Measurements from ENCODE around the gene FGF11. TPM values are rescaled to one million over a fixed set of nuclear protein-coding genes. Genes with fewer than 3 reads are reported as not detected.

FGF11 gene
- total and polyA plus RNA-seq, 4 donors, result 0.47 to 3.5 (median 0.66) TPM

GRCh38 chr17:7403977-7404736 lies 35.2 kb upstream of the FGF11 start, which contains the start of gene TMEM256:
TMEM256 (minus strand) TSS chr17:7404097; CDS start chr17:7404084, 13 bp downstream.
- Histone ChIP-seq H3K27me3 (ENCODE audit: control insufficient read depth in 3 of 3, insufficient read depth in 3 of 3, low read length in 2 of 3) (no peaks in the 10 kb centered on the region), H3K27ac (ENCODE audit: low read depth in 1 of 2, low read length in 1 of 2) (peak within 1 kb of the TSS; percentile 87 to 88), H3K9ac (ENCODE audit: insufficient read depth in 1 of 2, low read length in 2 of 2) (peak within 1 kb of the TSS in 1 of 2 donors; percentile 90), H3K9me3 (ENCODE audit: control insufficient read depth in 4 of 4, insufficient read depth in 3 of 4, low read length in 3 of 4) (no peaks in the 10 kb centered on the region), H3K4me1 (ENCODE audit: control insufficient read depth in 5 of 5, insufficient read depth in 5 of 5, low read length in 5 of 5) (peaks cover 0 to 13% (median 7%) of the 10 kb centered on the region in 5 donors), H3K4me3 (peak within 1 kb of the TSS; percentile 51), H3K36me3 (ENCODE audit: control insufficient read depth in 4 of 4, insufficient read depth in 4 of 4, low read length in 4 of 4) (peaks cover 0 to under 1% (median 0%) of the 10 kb centered on the region in 4 donors)
- ATAC-seq (ENCODE audit: insufficient read depth, low FRiP score) (peak; percentile 93), DNase-seq (peak; percentile 99 to 100 (median 100))
- WGBS, 2 donors, result 0 to 1% methylated on average over 45 to 49 of the region's 49 CpGs
- TF ChIP-seq CTCF (IDR thresholded peaks at IDR 0.05; ENCODE audit: control extremely low read depth, extremely low read depth), result no peak

DNA sequence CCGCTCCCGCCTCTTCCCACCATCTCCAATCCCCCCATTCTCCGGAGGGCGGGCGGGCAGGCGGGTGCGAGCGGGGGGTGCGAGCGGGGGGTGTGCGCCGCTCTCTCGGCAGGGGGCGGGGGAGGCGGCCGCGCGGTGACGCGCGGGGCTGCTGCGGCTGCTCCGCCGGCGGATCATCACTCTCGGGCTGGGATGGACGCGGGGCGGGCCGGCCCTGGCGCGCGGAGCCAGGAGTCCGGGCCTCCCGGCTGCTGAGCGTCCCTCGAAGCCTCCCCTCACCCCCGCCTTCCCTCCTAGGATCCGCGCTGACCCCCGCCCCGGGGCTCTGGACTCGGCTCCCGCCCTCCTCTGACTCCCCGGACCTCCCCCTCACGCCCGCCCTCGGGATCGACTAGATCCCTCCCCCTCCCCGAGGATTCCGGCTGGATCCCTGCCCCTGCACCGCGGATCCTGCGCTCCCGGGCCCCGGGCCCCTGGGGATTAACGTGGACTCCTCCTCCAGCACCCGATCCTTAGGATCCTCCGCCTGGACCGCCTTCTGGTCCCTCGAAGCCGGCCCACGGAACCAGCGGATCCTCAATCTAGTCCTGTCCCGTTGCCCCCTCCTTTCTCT lies 34.5 kb upstream of the FGF11 start:
- Histone ChIP-seq H3K9ac (ENCODE audit: insufficient read depth in 1 of 2, low read length in 2 of 2) (peak overlapping the region in 1 of 2 donors; percentile 85), H3K27ac (ENCODE audit: low read depth in 1 of 2, low read length in 1 of 2) (peak overlapping the region in 1 of 2 donors; percentile 73)
- WGBS, 2 donors, result 0 to 1% methylated on average over 34 to 65 of the region's 65 CpGs

DNA sequence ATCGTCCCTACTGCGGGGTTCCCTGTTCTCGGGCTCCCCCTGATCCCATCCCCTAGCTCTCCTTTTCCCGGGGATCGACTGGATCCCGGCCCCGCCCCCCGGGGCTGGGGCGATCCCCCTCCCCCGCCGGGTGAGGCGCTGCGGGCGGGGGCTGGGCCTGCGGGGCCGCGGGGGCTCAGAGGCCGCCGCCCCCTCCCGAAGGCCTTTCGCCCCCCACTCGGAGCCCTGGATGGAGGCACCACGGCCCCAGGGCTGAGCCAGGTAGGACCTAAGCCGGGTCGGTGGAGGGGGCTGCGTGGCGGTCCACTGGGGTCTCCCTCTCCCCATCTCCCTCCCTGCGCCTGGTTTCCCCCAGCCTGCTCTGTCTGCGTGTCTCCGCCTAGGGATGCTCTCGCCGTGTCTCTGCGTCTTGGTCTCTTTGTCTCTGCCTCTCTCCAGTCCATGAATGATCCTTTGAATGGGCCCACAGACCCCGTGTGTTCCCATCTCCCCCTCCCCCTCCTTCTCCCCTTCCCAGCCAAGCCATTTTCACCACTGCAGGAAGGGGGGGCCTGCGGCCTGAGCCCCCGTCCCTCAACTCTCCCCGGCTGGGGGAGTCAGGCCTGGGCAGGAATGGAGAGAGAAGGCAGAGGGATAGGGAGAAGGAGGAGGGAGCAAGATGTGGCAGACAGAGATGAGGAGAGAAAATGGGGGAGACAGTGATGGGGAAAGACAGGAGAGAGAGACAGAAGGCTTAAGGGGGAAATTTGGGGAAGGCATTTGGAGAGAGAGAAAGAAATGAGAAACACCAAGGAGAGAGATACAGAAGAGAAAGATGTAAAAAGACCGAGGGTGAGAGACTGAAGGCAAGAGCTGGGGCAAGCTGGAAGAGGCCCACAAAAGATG lies 33.7 kb upstream of the FGF11 start:
- WGBS, 2 donors, result 16 to 26% methylated on average over 29 to 38 of the region's 38 CpGs
- Histone ChIP-seq H3K9ac (ENCODE audit: insufficient read depth in 1 of 2, low read length in 2 of 2) (peak overlapping the region in 1 of 2 donors; percentile 85), H3K4me1 (ENCODE audit: control insufficient read depth in 5 of 5, insufficient read depth in 5 of 5, low read length in 5 of 5) (peaks cover 0 to 13% (median 7%) of the 10 kb centered on the region in 5 donors), H3K4me3 (peak overlapping the region; percentile 51), H3K27me3 (ENCODE audit: control insufficient read depth in 3 of 3, insufficient read depth in 3 of 3, low read length in 2 of 3) (no peaks in the 10 kb centered on the region), H3K27ac (ENCODE audit: low read depth in 1 of 2, low read length in 1 of 2) (peak overlapping the region in 1 of 2 donors; percentile 65), H3K36me3 (ENCODE audit: control insufficient read depth in 4 of 4, insufficient read depth in 4 of 4, low read length in 4 of 4) (peaks cover 0 to 4% (median 2%) of the 10 kb centered on the region in 4 donors), H3K9me3 (ENCODE audit: control insufficient read depth in 4 of 4, insufficient read depth in 3 of 4, low read length in 3 of 4) (no peaks in the 10 kb centered on the region)
- DNase-seq, result peak; percentile 41 to 42 (median 41)
- no peak for ATAC-seq (ENCODE audit: insufficient read depth, low FRiP score)
- no peak for TF ChIP-seq CTCF (IDR thresholded peaks at IDR 0.05; ENCODE audit: control extremely low read depth, extremely low read depth)

More for the DNA sequence above, 34.5 kb upstream of the FGF11 start:
- H3K4me3 ChIP-seq, result peak overlapping the region; percentile 51
- peak in 1 of 3 donors; percentile 53 for DNase-seq
- H3K9me3 ChIP-seq (ENCODE audit: control insufficient read depth in 4 of 4, insufficient read depth in 3 of 4, low read length in 3 of 4), result no peaks in the 10 kb centered on the region
- ATAC-seq (ENCODE audit: insufficient read depth, low FRiP score), result peak; percentile 21
- H3K4me1 ChIP-seq (ENCODE audit: control insufficient read depth in 5 of 5, insufficient read depth in 5 of 5, low read length in 5 of 5), result peaks cover 0 to 13% (median 7%) of the 10 kb centered on the region in 5 donors
- TF ChIP-seq CTCF (IDR thresholded peaks at IDR 0.05; ENCODE audit: control extremely low read depth, extremely low read depth), result no peak
- no peaks in the 10 kb centered on the region for H3K27me3 ChIP-seq (ENCODE audit: control insufficient read depth in 3 of 3, insufficient read depth in 3 of 3, low read length in 2 of 3)
- H3K36me3 ChIP-seq (ENCODE audit: control insufficient read depth in 4 of 4, insufficient read depth in 4 of 4, low read length in 4 of 4), result peaks cover 0 to 4% (median 2%) of the 10 kb centered on the region in 4 donors

All from lung (tissue), 12 donors.